Epithelial cell of proximal tubule (primary cell): ENCODE results near the gene INPP5K. TPM values are rescaled to one million over a fixed set of nuclear protein-coding genes. Genes with fewer than 3 reads are reported as not detected.

Experiments used
- DNase-seq: peaks from one replicate; pipeline ENCODE4 v3.0.0-alpha.2; 2011; ENCODE audit warnings: low read depth
- H3K4me3 ChIP-seq: 2 replicates; pipeline ENCODE4 v1.5.1; 2011; ENCODE audit warnings: low read depth, mild to moderate bottlenecking, low read length
- CTCF ChIP-seq: conservative IDR thresholded peaks from 2 replicates; pipeline ENCODE4 v1.5.1; 2012; ENCODE audit warnings: low read depth, mild to moderate bottlenecking, low read length
- total RNA-seq: library from RNA; depleted of rRNA; stranded (reverse); fragments of >200 nt; gene quantifications from 2 replicates; pipeline ENCODE4 v1.2.3, GENCODE V29; 2015

Gene INPP5K
- total RNA-seq, 1 donor from 2014 or later: 10.7 TPM

DNA sequence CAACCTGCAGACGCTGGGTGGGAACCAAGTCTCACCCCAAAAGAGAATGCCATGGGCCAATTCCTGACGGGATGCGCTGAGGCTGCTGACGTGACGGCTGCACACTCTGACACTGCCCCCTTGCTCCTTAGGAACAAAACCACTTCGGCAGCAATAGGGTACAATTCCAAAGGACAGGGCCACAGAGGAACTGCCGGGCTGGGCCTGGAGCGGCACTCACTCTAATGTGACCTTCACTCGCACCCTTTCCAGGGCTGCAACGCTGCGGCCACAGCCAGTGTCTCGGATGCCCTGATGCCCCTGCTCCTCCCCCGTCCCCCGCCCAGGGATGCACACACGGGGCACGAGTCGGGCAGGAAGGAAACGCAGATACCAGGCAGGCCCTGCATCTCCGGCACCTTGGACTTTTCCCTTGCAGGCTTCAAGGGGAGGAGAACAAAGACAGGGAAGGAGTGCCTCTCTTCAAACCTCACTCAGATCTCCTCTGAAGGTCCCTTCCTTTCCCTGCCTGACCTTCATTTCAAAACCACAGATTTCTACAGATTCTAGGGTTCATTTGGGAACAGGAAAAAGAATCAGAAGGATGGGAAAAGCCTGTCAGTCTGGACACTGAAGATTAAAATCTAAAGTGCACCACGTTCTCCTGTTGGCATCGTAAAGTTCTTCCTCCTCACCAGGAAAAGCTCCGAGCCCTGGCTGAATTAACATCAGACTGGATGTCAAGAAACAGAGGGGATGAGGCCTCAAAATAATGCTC lies 43.9 kb upstream of the INPP5K start:
- no peak overlapping the region for H3K4me3 ChIP-seq
- no peak for DNase-seq
- no peak for TF ChIP-seq CTCF

DNA sequence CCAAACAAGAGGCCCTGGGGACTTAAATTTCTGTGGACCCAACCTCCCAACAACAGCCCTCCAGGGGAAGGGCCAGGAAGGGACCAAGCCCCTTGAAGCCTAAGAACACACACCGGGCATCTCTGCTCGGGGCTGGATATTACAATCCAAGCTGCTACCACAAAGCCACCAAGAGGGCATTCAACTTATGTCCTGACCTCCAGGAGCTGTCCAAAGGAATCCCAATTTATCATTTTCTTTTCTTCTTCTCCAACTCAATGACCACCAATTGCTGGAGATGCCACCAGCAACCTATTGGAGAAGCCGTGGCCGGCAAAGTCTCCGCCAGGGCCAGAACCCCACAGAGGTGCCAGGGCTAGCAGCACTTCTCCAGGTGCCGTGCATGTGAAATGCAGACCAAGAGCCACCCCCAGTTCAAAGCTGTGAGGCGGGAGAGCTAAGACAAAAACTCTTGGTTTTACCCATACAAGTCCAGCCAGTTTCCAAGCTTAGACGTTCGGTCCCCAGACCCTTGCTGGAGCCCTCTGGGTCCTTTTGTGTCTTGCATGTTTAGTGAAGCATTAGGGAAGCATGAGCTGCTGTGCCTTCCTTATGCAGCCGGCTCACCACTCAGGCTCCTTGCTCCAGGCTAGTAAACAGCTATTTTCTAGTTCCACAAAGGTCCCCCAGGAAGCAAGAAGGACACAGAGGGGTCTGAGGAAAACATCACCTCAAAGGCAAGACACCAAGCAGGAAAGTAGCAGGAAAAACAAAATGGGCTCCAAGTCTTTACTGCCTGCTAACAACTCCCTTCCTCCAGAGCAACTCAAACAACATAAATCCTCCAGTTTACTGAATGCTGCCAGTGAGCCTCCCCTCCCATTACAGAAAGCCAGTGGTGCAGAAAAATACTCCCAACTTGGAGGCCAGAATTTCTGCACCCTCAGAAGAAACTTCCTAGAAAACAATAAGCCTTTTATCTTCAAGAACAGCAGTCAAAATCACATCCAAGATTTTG lies 42.9 kb upstream of the INPP5K start:
- peak overlapping the region; percentile 9 for H3K4me3 ChIP-seq
- no peak for DNase-seq
- no peak for TF ChIP-seq CTCF

GRCh38 chr17:1558401-1558800 lies 42.0 kb upstream of the INPP5K start:
- TF ChIP-seq CTCF: no peak
- no peak for DNase-seq
- no peak overlapping the region for H3K4me3 ChIP-seq

GRCh38 chr17:1557355-1558095 lies 41.1 kb upstream of the INPP5K start:
- no peak overlapping the region for H3K4me3 ChIP-seq
- no peak for DNase-seq
- no peak for TF ChIP-seq CTCF

DNA sequence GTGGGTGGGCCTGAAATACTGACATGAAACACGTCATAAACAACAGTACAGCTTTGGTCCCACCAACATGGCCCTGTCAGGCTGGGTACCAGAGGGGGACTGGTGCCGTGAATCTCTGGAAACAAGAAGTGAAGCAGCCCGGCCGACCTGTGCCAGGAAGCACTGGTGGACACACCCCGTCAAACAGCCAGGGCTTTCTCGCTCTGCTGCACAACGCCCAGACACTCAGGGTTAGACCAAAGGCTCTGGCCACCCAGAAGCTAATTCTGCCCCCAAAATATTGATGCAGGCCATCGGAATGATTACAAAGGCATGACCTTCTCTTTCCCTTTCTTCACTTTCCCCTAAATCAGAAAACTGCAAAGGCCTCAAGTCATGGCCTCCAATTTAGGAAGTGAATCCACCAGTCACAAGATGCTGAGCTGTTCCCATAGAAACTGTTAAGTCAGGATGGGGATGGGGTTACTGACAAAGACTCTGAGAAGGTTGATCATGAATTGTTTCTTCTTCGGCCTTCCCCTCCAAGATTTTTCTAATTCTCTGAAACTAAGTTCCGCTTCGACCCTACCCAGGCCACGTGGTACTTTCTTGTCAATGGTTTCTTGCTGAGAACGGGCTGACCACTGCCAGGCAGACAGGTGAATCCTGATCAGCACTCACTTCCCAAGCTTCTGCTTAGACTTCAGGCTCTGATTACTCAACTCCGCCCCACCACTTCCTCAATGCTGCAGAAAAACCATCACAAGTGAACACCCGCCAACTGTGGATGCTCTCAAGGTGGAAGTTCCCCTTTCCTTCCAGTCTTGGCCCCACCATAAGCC lies 39.4 kb upstream of the INPP5K start:
- no peak for TF ChIP-seq CTCF
- no peak overlapping the region for H3K4me3 ChIP-seq
- no peak for DNase-seq

GRCh38 chr17:1554751-1555540 lies 38.5 kb upstream of the INPP5K start:
- no peak overlapping the region for H3K4me3 ChIP-seq
- no peak for DNase-seq
- TF ChIP-seq CTCF: no peak
